H1 (cell line): Measurements from ENCODE around the gene PLVAP. TPM values are rescaled to one million over a fixed set of nuclear protein-coding genes. Genes with fewer than 3 reads are reported as not detected.

ENCODE experiments used
- CTCF ChIA-PET: fragments of 300-600 bp; sonication (Branson Sonifier 250); formaldehyde crosslinking; loops from one replicate; lab custom pipeline; 2021; ENCODE audit not compliant: partially characterized antibody; lab: Charles Lee
- POLR2A ChIA-PET: fragments of 300-600 bp; sonication (Branson Sonifier 250); formaldehyde crosslinking; loops from one replicate; lab custom pipeline; 2021; ENCODE audit warnings: inconsistent platforms; ENCODE audit not compliant: partially characterized antibody; lab: Charles Lee
- DNase-seq, 2 experiments: peaks; one replicate each; pipeline versions ENCODE4 v3.0.0 to v3.0.0-alpha.2; 2010 to 2022; ENCODE audit warnings: low spot score in 2 of 2, low read depth in 1 of 2, mixed read lengths in 1 of 2
- FAIRE-seq: peaks from 2 replicates; lab custom pipeline; 2011; peaks lifted over from hg19 to GRCh38; lab: Jason Lieb, UNC
- H2AFZ ChIP-seq: 2 replicates; pipeline ENCODE4 v1.8.1; 2012; ENCODE audit warnings: low read length, inconsistent platforms
- H2AK5ac ChIP-seq: 2 replicates; pipeline ENCODE4 v1.6.1; 2013; ENCODE audit warnings: low read depth, low read length
- H2BK120ac ChIP-seq: replicated peaks from 2 replicates; pipeline ENCODE3; 2013; ENCODE audit warnings: low read depth, low read length, inconsistent platforms
- H2BK12ac ChIP-seq: 2 replicates; pipeline ENCODE4 v1.6.1; 2013; ENCODE audit warnings: low read depth, low read length
- H2BK15ac ChIP-seq: 2 replicates; pipeline ENCODE4 v1.6.1; 2013; ENCODE audit warnings: low read length
- H2BK20ac ChIP-seq: 2 replicates; pipeline ENCODE4 v1.6.1; 2013; ENCODE audit warnings: low read length
- H2BK5ac ChIP-seq: 2 replicates; pipeline ENCODE4 v1.6.1; 2013; ENCODE audit warnings: low read depth, low read length
- H3K14ac ChIP-seq: 2 replicates; pipeline ENCODE4 v1.6.1; 2013; ENCODE audit warnings: inconsistent platforms; ENCODE audit not compliant: insufficient read length
- H3K18ac ChIP-seq: 2 replicates; pipeline ENCODE4 v1.6.1; 2013; ENCODE audit warnings: low read length; ENCODE audit errors: extremely low read depth
- H3K23ac ChIP-seq: 2 replicates; pipeline ENCODE4 v1.6.1; 2013; ENCODE audit warnings: inconsistent platforms; ENCODE audit not compliant: insufficient read length
- H3K23me2 ChIP-seq: 2 replicates; pipeline ENCODE4 v1.6.1; 2013; ENCODE audit warnings: low read depth, low read length
- H3K27ac ChIP-seq: 2 replicates; pipeline ENCODE4 v1.6.1; 2011; ENCODE audit warnings: low read depth, low read length, inconsistent platforms
- H3K27me3 ChIP-seq, 4 experiments: replicated peaks in 1 of 4; 1 replicate in 1 of 4; 2 replicates in 3 of 4; pipeline versions ENCODE4 v1.6.1 to v1.8.1; 2011 to 2013; ENCODE audit warnings: low read length in 3 of 4, mild to moderate bottlenecking in 3 of 4, inconsistent platforms in 2 of 4, mixed read lengths in 2 of 4, moderate library complexity in 1 of 4; ENCODE audit not compliant: control insufficient read depth in 3 of 4, insufficient read depth in 3 of 4; ENCODE audit errors: extremely low read depth in 1 of 4
- H3K36me3 ChIP-seq, 4 experiments: 2 replicates each; pipeline versions ENCODE4 v1.6.1 to v1.8.1; 2011 to 2013; ENCODE audit warnings: mild to moderate bottlenecking in 4 of 4, low read length in 3 of 4, moderate library complexity in 2 of 4, control low read depth in 1 of 4, inconsistent platforms in 1 of 4; ENCODE audit not compliant: insufficient read depth in 4 of 4, control insufficient read depth in 2 of 4
- H3K4ac ChIP-seq: replicated peaks from 2 replicates; pipeline ENCODE3; 2013; ENCODE audit warnings: low read length, low read depth, mixed read lengths, inconsistent platforms; ENCODE audit not compliant: insufficient read length
- H3K4me1 ChIP-seq, 4 experiments: replicated peaks in 1 of 4; 1 replicate in 1 of 4; 2 replicates in 3 of 4; pipeline versions ENCODE4 v1.6.1 to v1.8.1; 2011 to 2013; ENCODE audit warnings: low read length in 3 of 4, inconsistent platforms in 2 of 4, mixed read lengths in 1 of 4; ENCODE audit not compliant: insufficient read depth in 4 of 4, control insufficient read depth in 3 of 4
- H3K4me2 ChIP-seq, 2 experiments: 2 replicates each; pipeline versions ENCODE4 v1.6.1 to v1.8.1; 2011 to 2013; ENCODE audit warnings: low read depth in 2 of 2, low read length in 2 of 2, control low read depth in 1 of 2, inconsistent platforms in 1 of 2, mild to moderate bottlenecking in 1 of 2; ENCODE audit not compliant: insufficient read depth in 1 of 2
- H3K4me3 ChIP-seq, 4 experiments: fragments of 200-600, 300-600 bp in 1 of 4; sonication (generic), shearing (Covaris generic), sonication (Bioruptor Twin) in 1 of 4; 2 replicates each; pipeline versions ENCODE4 v1.5.1 to v1.8.1; 2011 to 2016; ENCODE audit warnings: low read length in 4 of 4, low read depth in 3 of 4, control low read depth in 2 of 4, inconsistent platforms in 2 of 4, mild to moderate bottlenecking in 2 of 4, mixed read lengths in 1 of 4, moderate library complexity in 1 of 4; ENCODE audit not compliant: insufficient read depth in 2 of 4; ENCODE audit errors: extremely low read depth in 1 of 4
- H3K56ac ChIP-seq: replicated peaks from 2 replicates; pipeline ENCODE3; 2013; ENCODE audit warnings: low read depth, mild to moderate bottlenecking, mixed read lengths, low read length, inconsistent platforms; ENCODE audit not compliant: insufficient read length
- H3K79me1 ChIP-seq: 2 replicates; pipeline ENCODE4 v1.6.1; 2013; ENCODE audit warnings: low read depth, low read length, control low read depth
- H3K79me2 ChIP-seq, 2 experiments: 2 replicates each; pipeline versions ENCODE4 v1.6.1 to v1.8.1; 2012 to 2013; ENCODE audit warnings: low read length in 2 of 2, mild to moderate bottlenecking in 2 of 2, inconsistent platforms in 1 of 2; ENCODE audit not compliant: insufficient read depth in 2 of 2, control insufficient read depth in 1 of 2
- H3K9ac ChIP-seq, 4 experiments: replicated peaks in 1 of 4; 1 replicate in 1 of 4; 2 replicates in 3 of 4; pipeline versions ENCODE4 v1.6.1 to v1.8.1; 2011 to 2013; ENCODE audit warnings: low read depth in 3 of 4, low read length in 3 of 4, control low read depth in 2 of 4, mild to moderate bottlenecking in 2 of 4, moderate library complexity in 2 of 4, inconsistent platforms in 1 of 4; ENCODE audit errors: extremely low read depth in 1 of 4
- H3K9me3 ChIP-seq, 2 experiments: 2 replicates each; pipeline versions ENCODE4 v1.6.1 to v1.8.1; 2012 to 2013; ENCODE audit warnings: mild to moderate bottlenecking in 2 of 2, moderate library complexity in 2 of 2, control low read depth in 1 of 2, inconsistent platforms in 1 of 2, low read depth in 1 of 2, low read length in 1 of 2, mixed read lengths in 1 of 2; ENCODE audit not compliant: insufficient read depth in 2 of 2
- H4K20me1 ChIP-seq, 2 experiments: replicated peaks in 1 of 2; 2 replicates each; pipeline versions ENCODE3 to v1.8.1; 2011 to 2013; ENCODE audit warnings: inconsistent platforms in 2 of 2, low read length in 2 of 2, mild to moderate bottlenecking in 1 of 2; ENCODE audit not compliant: insufficient read depth in 2 of 2, control insufficient read depth in 1 of 2
- H4K5ac ChIP-seq: 2 replicates; pipeline ENCODE4 v1.6.1; 2013; ENCODE audit warnings: low read length, low read depth, mixed read lengths, inconsistent platforms; ENCODE audit not compliant: insufficient read length
- H4K8ac ChIP-seq: 2 replicates; pipeline ENCODE4 v1.8.0; 2013; ENCODE audit warnings: mild to moderate bottlenecking, moderate library complexity, low read length, inconsistent platforms; ENCODE audit not compliant: insufficient read depth; ENCODE audit errors: extremely low read depth
- H4K91ac ChIP-seq: replicated peaks from 2 replicates; pipeline ENCODE3; 2013; ENCODE audit warnings: low read length, mixed read lengths, inconsistent platforms; ENCODE audit not compliant: insufficient read length
- CHD2 ChIP-seq: IDR thresholded peaks from 2 replicates; pipeline ENCODE4 v1.6.1; 2012; ENCODE audit warnings: low read length, improper control_type of control experiment
- RNF2 ChIP-seq: fragments of 200-900, 300-1000 bp; sonication (generic); IDR thresholded peaks from 2 replicates; pipeline ENCODE4 v1.7.1; 2016; ENCODE audit warnings: borderline replicate concordance, low read depth, mild to moderate bottlenecking, antibody characterized with exemption, low read length; ENCODE audit not compliant: poor library complexity, severe bottlenecking; ENCODE audit errors: missing control alignments
- WGBS, 2 experiments: shearing (Covaris generic) in 1 of 2; methylation state at CpG; one replicate each; pipeline versions ENCODE4 v1.1.6 to v1.1.7; 2013 to 2015; ENCODE audit warnings: low lambda C conversion rate in 2 of 2, mixed read lengths in 2 of 2, inconsistent platforms in 1 of 2, low coverage in 1 of 2, missing lambda C conversion rate in 1 of 2; ENCODE audit not compliant: insufficient replicate concordance in 2 of 2, insufficient coverage in 1 of 2, insufficient read length in 1 of 2; ENCODE audit errors: extremely low coverage in 1 of 2, missing lambda C conversion rate in 1 of 2; 5-methylcytosine and 5-hydroxymethylcytosine counted together
- polyA plus RNA-seq, 7 experiments: library from polyadenylated mRNA; depleted of rRNA in 3 of 7; stranded (reverse) in 5 of 7; unstranded in 2 of 7; fragments of >200 nt in 5 of 7; fragments of 200-250 nt in 2 of 7; gene quantifications; 1 replicate in 5 of 7; 2 replicates in 1 of 7; 4 replicates in 1 of 7; pipeline versions ENCODE4 v1.2.1 to v1.2.3, GENCODE V29; 2011 to 2013; ENCODE audit warnings: missing spikeins in 2 of 7, mixed read lengths in 2 of 7
- total RNA-seq: library from RNA; stranded (reverse); fragmentation: NEBNext Ultra II Directional; extraction: Animal tissue kit (Norgen Biotek cat#: 25700); gene quantifications from 2 replicates; pipeline ENCODE4 v1.2.1, GENCODE V29; 2021

Gene PLVAP
- total and polyA plus RNA-seq, 2 of the 8 experiments (the other 6 are each of a cell fraction or from before 2014, with no cell fraction given): 0.32 TPM; not detected in 1

DNA sequence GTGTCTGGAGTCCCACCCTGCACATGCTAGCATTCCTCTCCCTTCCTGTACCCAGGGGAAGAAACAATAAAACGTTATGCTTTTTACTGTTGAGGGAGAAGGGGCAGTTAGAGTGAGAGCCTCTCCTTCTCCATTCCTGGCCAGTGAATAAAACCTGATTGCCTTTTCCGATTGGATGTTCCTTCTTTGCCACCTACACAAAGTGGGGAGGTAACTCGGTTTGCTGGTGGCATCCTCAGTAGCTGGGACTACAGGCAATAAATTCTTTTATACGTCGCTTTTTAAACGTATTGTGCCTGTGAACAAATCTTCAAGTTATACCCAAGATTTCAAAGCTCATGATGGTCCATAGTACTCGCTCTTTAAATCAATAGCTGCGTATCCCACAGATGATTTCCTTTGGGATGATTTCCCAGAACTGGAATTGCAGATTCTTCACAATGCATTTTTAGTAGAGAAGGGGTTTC lies 42.0 kb upstream of the PLVAP start:
- Histone ChIP-seq H3K9ac (peak overlapping the region in 2 of 4 experiments; percentile 48 to 78; a peak in 4 of 7 replicates), H3K79me2 (no peaks in the 10 kb centered on the region), H3K23me2 (peaks cover 12% of the 10 kb centered on the region), H3K36me3 (peaks cover 0 to 2% (median 0%) of the 10 kb centered on the region in 4 experiments; a peak in 1 of 8 replicates), H3K4me3 (peak overlapping the region; percentile 2 to 58 (median 32); a peak in 5 of 8 replicates), H2BK15ac (no peak overlapping the region), H2BK12ac (0 out of 2 replicates have a peak overlapping the region, but pooled peaks have one; percentile 22), H3K27me3 (peaks cover 0 to 6% (median 0%) of the 10 kb centered on the region in 4 experiments; a peak in 3 of 7 replicates), H3K18ac (no peak overlapping the region), H4K5ac (no peak overlapping the region), H2BK120ac (peak overlapping the region; percentile 21), H3K27ac (peak overlapping the region; percentile 62; the same call in 1 of the 2 replicates), H2AFZ (peak overlapping the region; percentile 76; the same call in 1 of the 2 replicates), H3K56ac (peak overlapping the region; percentile 24), H2BK5ac (peak overlapping the region; percentile 20; the same call in 1 of the 2 replicates), H3K79me1 (no peaks in the 10 kb centered on the region), H3K4me1 (peaks cover 3 to 12% (median 8%) of the 10 kb centered on the region in 4 experiments), H3K14ac (no peak overlapping the region), H3K4ac (peak overlapping the region; percentile 45), H4K8ac (no peak overlapping the region), H2AK5ac (no peak overlapping the region), H4K91ac (no peak overlapping the region), H3K4me2 (peak overlapping the region; percentile 59 to 69), H4K20me1 (peaks cover 0 to 4% of the 10 kb centered on the region in 2 experiments), H3K23ac (no peak overlapping the region), H2BK20ac (no peak overlapping the region), H3K9me3 (no peaks in the 10 kb centered on the region)
- DNase-seq: no peak
- WGBS, 2 experiments: 36% methylated on average over 8 of the region's 8 CpGs; no CpG with 5 or more reads in 1 of the 2 experiments
- FAIRE-seq: no peak
- TF ChIP-seq CHD2 (no peak), RNF2 (no peak)
- POLR2A ChIA-PET: interaction anchor here (0.8 to 6.1 kb wide), 10 partner anchors 10 to 86 kb away, joined by 3 to 44 read pairs (median 4); partner anchors contain the start of genes BST2 and CCDC194
- CTCF ChIA-PET: interaction anchor here (0.7 to 1.5 kb wide), 5 partner anchors 25 to 48 kb away, joined by 3 to 8 read pairs (median 3); partner anchors contain the start of gene TMEM221
